ENCODE data around the gene KRTAP10-11.
"Not testable (repeated sequence)": the region's sequence is repeated elsewhere in the genome, so short reads cannot be mapped to it uniquely, and the experiment has no call there.

DNA sequence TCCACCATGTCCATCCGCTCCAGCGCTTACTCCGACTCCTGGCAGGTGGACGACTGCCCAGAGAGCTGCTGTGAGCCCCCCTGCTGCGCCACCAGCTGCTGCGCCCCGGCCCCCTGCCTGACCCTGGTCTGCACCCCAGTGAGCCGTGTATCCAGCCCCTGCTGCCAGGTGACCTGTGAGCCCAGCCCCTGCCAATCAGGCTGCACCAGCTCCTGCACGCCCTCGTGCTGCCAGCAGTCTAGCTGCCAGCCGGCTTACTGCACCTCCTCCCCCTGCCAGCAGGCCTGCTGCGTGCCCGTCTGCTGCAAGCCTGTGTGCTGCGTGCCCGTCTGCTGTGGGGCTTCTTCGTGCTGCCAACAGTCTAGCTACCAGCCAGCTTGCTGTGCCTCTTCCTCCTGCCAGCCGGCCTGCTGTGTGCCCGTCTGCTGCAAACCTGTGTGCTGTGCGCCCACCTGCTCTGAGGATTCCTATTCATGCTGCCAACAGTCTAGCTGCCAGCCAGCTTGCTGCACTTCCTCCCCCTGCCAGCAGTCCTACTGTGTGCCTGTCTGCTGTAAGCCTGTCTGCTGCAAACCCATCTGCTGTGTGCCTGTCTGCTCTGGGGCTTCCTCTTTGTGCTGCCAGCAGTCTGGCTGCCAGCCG, 18.9 kb upstream of the KRTAP10-11 start:
- TF ChIP-seq, protein P1, sequence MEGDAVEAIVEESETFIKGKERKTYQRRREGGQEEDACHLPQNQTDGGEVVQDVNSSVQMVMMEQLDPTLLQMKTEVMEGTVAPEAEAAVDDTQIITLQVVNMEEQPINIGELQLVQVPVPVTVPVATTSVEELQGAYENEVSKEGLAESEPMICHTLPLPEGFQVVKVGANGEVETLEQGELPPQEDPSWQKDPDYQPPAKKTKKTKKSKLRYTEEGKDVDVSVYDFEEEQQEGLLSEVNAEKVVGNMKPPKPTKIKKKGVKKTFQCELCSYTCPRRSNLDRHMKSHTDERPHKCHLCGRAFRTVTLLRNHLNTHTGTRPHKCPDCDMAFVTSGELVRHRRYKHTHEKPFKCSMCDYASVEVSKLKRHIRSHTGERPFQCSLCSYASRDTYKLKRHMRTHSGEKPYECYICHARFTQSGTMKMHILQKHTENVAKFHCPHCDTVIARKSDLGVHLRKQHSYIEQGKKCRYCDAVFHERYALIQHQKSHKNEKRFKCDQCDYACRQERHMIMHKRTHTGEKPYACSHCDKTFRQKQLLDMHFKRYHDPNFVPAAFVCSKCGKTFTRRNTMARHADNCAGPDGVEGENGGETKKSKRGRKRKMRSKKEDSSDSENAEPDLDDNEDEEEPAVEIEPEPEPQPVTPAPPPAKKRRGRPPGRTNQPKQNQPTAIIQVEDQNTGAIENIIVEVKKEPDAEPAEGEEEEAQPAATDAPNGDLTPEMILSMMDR (IDR thresholded peaks at IDR 0.05): not testable (repeated sequence)
- TF ChIP-seq EZH2 (IDR thresholded peaks at IDR 0.05; ENCODE audit: borderline replicate concordance, insufficient read depth, low read depth, low read length, poor library complexity, severe bottlenecking): not testable (repeated sequence)

Measured in B cell (primary cell).